ENCODE data around the gene HIF1AN.

DNA sequence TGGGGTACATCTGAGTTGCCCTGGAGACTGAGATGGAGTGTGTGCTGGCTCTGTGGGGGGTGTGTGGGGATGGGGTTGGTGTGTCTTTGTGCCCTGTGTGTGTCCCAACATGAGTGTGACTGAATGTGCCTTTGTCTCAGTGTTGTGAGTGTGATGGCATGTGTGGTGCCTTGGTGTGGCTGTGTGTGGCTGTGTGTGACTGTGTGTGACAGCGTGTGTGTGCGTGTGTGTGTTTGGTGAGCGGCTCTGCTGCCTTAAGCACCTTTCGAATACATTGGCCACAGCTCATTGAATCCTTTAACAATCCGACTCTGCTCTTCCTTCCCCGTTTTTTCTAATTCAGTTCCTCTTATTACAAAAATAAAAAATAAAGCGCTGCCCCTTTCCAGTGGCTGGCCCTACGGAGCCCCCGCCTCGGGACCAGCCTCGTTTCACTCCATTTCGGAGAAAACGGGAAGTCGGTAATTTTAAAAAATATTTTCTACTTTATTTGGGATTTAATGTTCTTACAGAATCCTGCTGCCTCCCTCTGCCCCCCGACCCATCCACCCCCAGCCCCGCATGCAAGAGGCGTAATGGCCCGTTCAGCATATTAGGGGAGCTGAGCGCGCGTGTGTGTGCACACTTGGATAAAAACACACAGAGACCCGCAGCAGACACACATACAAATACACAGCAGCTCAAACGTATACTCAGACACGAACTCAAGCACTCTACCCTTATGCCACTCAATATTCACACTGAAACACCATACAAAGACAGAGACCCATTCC lies 35.5 kb downstream of the HIF1AN start:
- TF ChIP-seq CTCF (IDR thresholded peaks at IDR 0.05), result no peak
- no peak for TF ChIP-seq POLR2A (IDR thresholded peaks at IDR 0.05)
